Measurements from ENCODE around the gene LY6G5C. TPM values are rescaled to one million over a fixed set of nuclear protein-coding genes. Genes with fewer than 3 reads are reported as not detected.

The LY6G5C gene
- total RNA-seq, 1 donor from 2014 or later, result 3.9 TPM

DNA sequence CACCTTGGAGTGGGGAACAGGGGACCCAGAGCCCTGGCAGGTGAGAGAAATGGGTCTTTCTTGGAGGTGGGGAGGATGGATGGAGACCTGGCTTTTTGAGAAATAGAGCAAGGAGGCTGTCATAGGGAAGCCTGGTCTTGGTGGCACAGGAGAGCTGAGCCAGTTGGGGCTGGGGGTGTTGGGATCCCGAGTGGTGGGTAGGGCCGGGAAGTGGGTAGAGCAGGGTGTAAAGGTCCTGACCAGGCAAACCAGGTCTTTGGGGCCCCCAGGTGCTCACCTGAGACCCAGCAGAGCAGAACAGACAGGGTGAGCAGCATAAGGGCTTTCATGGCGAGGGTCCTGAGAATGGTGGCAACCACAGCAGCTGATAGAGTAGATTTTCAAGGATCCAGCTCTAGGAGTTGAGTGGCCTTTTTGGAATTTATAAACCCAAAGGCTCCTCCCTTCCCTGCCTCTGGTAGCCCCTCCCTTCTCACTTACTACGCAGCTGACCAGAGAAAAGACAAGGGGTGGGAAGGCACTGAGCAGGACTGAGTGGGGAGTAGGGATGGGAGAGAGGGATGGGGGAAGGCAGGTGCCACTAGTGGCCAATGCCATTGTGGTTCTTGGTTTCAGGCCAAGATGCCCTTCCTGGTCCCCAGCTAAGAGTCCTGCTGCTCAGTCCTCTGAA lies 40.6 kb upstream of the LY6G5C start, which contains the start of gene LY6G6C:
Gene LY6G6C, minus strand, starts transcription at position 396 of the 670 bp plus-strand sequence. Its CDS starts 67 bp downstream, at position 329.
- Histone ChIP-seq H3K4me2 (ENCODE audit: low read length) (no peak within 1 kb of the TSS), H3K79me2 (ENCODE audit: insufficient read depth, low read length) (no peaks in the 10 kb centered on the region), H2AFZ (ENCODE audit: low read depth, low read length) (no peak within 1 kb of the TSS), H4K20me1 (ENCODE audit: insufficient read depth, low read length) (no peaks in the 10 kb centered on the region), H3K4me3 (ENCODE audit: insufficient read depth, low read depth, low read length) (no peak within 1 kb of the TSS), H3K36me3 (ENCODE audit: insufficient read depth, low read length) (peaks cover 5% of the 10 kb centered on the region), H3K27me3 (ENCODE audit: insufficient read depth, low read length) (no peaks in the 10 kb centered on the region), H3K9me3 (ENCODE audit: insufficient read depth, low read depth, low read length) (no peaks in the 10 kb centered on the region), H3K9ac (ENCODE audit: low read length) (no peak within 1 kb of the TSS), H3K27ac (ENCODE audit: low read depth, low read length) (no peak within 1 kb of the TSS), H3K4me1 (ENCODE audit: insufficient read depth, low read length) (no peaks in the 10 kb centered on the region)
- no peak within 1 kb of the TSS for H3K4me3 Mint-ChIP-seq (ENCODE audit: unreplicated experiment)
- peaks cover 19% of the 10 kb centered on the region for H3K27me3 Mint-ChIP-seq (ENCODE audit: low read depth, unreplicated experiment)
- no peak within 1 kb of the TSS for H3K27ac Mint-ChIP-seq (ENCODE audit: unreplicated experiment)
- peaks cover 17% of the 10 kb centered on the region for H3K36me3 Mint-ChIP-seq (ENCODE audit: low read depth, unreplicated experiment)
- peaks cover 7% of the 10 kb centered on the region for H3K9me3 Mint-ChIP-seq (ENCODE audit: unreplicated experiment)
- TF ChIP-seq CTCF (IDR thresholded peaks at IDR 0.05; ENCODE audit: insufficient read depth, low read depth, low read length) (no peak), EZH2 (IDR thresholded peaks at IDR 0.05; ENCODE audit: insufficient read depth, low read length) (no peak)
- DNase-seq (ENCODE audit: low read depth) (no peak), FAIRE-seq (no peak)
- H3K4me1 Mint-ChIP-seq (ENCODE audit: low read depth, unreplicated experiment), result peaks cover 4% of the 10 kb centered on the region

GRCh38 chr6:31720196-31720770 lies 39.4 kb upstream of the LY6G5C start:
- no peak overlapping the region for H3K9ac ChIP-seq (ENCODE audit: low read length)
- H3K27ac ChIP-seq (ENCODE audit: low read depth, low read length), result no peak overlapping the region
- Mint-ChIP-seq H3K27me3 (ENCODE audit: low read depth, unreplicated experiment) (peaks cover 19% of the 10 kb centered on the region), H3K4me1 (ENCODE audit: low read depth, unreplicated experiment) (peaks cover 4% of the 10 kb centered on the region), H3K9me3 (ENCODE audit: unreplicated experiment) (peaks cover 7% of the 10 kb centered on the region), H3K4me3 (ENCODE audit: unreplicated experiment) (no peak overlapping the region), H3K36me3 (ENCODE audit: low read depth, unreplicated experiment) (peaks cover 12% of the 10 kb centered on the region), H3K27ac (ENCODE audit: unreplicated experiment) (no peak overlapping the region)
- no peaks in the 10 kb centered on the region for H3K79me2 ChIP-seq (ENCODE audit: insufficient read depth, low read length)
- H3K4me3 ChIP-seq (ENCODE audit: insufficient read depth, low read depth, low read length), result no peak overlapping the region
- no peaks in the 10 kb centered on the region for H3K36me3 ChIP-seq (ENCODE audit: insufficient read depth, low read length)
- DNase-seq (ENCODE audit: low read depth) (no peak), FAIRE-seq (no peak)
- no peak overlapping the region for H3K4me2 ChIP-seq (ENCODE audit: low read length)
- no peaks in the 10 kb centered on the region for H4K20me1 ChIP-seq (ENCODE audit: insufficient read depth, low read length)
- no peak overlapping the region for H2AFZ ChIP-seq (ENCODE audit: low read depth, low read length)
- TF ChIP-seq EZH2 (IDR thresholded peaks at IDR 0.05; ENCODE audit: insufficient read depth, low read length), result no peak
- TF ChIP-seq CTCF (IDR thresholded peaks at IDR 0.05; ENCODE audit: insufficient read depth, low read depth, low read length), result no peak
- H3K4me1 ChIP-seq (ENCODE audit: insufficient read depth, low read length), result no peaks in the 10 kb centered on the region
- no peaks in the 10 kb centered on the region for H3K27me3 ChIP-seq (ENCODE audit: insufficient read depth, low read length)
- H3K9me3 ChIP-seq (ENCODE audit: insufficient read depth, low read depth, low read length), result no peaks in the 10 kb centered on the region

GRCh38 chr6:31719001-31719400 lies 38.1 kb upstream of the LY6G5C start:
- Histone ChIP-seq H4K20me1 (ENCODE audit: insufficient read depth, low read length) (no peaks in the 10 kb centered on the region), H3K27ac (ENCODE audit: low read depth, low read length) (no peak overlapping the region)
- peaks cover 8% of the 10 kb centered on the region for H3K4me1 Mint-ChIP-seq (ENCODE audit: low read depth, unreplicated experiment)

More at GRCh38 chr6:31719001-31719400, 38.1 kb upstream of the LY6G5C start:
- Histone ChIP-seq H3K4me1 (ENCODE audit: insufficient read depth, low read length) (no peaks in the 10 kb centered on the region), H3K4me2 (ENCODE audit: low read length) (no peak overlapping the region), H3K4me3 (ENCODE audit: insufficient read depth, low read depth, low read length) (no peak overlapping the region), H3K9me3 (ENCODE audit: insufficient read depth, low read depth, low read length) (no peaks in the 10 kb centered on the region), H3K27me3 (ENCODE audit: insufficient read depth, low read length) (no peaks in the 10 kb centered on the region), H3K79me2 (ENCODE audit: insufficient read depth, low read length) (no peaks in the 10 kb centered on the region), H2AFZ (ENCODE audit: low read depth, low read length) (no peak overlapping the region), H3K36me3 (ENCODE audit: insufficient read depth, low read length) (no peaks in the 10 kb centered on the region), H3K9ac (ENCODE audit: low read length) (no peak overlapping the region)
- Mint-ChIP-seq H3K36me3 (ENCODE audit: low read depth, unreplicated experiment) (peaks cover 3% of the 10 kb centered on the region), H3K27ac (ENCODE audit: unreplicated experiment) (no peak overlapping the region), H3K9me3 (ENCODE audit: unreplicated experiment) (peaks cover 7% of the 10 kb centered on the region), H3K4me3 (ENCODE audit: unreplicated experiment) (peak overlapping the region; percentile 57), H3K27me3 (ENCODE audit: low read depth, unreplicated experiment) (peaks cover 19% of the 10 kb centered on the region)
- DNase-seq (ENCODE audit: low read depth) (no peak), FAIRE-seq (no peak)
- TF ChIP-seq EZH2 (IDR thresholded peaks at IDR 0.05; ENCODE audit: insufficient read depth, low read length) (no peak), CTCF (IDR thresholded peaks at IDR 0.05; ENCODE audit: insufficient read depth, low read depth, low read length) (no peak)
